ENCODE measurements around the gene WDR93. TPM values are rescaled to one million over a fixed set of nuclear protein-coding genes. Genes with fewer than 3 reads are reported as not detected.
A peak's percentile ranks its signal among the peaks of the same experiment; 100 is the strongest.
"Not testable (repeated sequence)": the region's sequence is repeated elsewhere in the genome, so short reads cannot be mapped to it uniquely, and the experiment has no call there.

Gene WDR93
- total RNA-seq, 1 donor from 2014 or later, result 0.31 TPM

GRCh38 chr15:89772932-89773583 lies 82.4 kb downstream of the WDR93 start:
- no peak for DNase-seq

DNA sequence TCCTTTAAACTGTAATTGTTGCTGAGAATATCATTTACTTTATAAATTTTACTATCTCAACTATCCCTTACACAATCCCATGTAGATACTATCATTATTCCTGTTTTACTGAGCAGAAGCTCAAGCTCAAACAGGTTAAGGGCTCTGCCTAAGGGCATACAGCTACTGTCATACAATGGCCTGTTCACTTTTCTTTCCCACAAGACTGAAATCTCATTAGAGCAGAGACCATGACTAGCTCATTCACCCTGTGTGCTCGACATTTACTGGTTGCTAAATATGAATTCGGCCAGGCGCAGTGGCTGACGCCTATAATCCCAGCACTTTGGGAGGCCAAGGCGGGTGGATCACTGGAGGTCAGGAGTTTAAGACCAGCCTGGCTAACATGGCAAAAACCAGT lies 83.9 kb downstream of the WDR93 start:
- DNase-seq, result no peak

DNA sequence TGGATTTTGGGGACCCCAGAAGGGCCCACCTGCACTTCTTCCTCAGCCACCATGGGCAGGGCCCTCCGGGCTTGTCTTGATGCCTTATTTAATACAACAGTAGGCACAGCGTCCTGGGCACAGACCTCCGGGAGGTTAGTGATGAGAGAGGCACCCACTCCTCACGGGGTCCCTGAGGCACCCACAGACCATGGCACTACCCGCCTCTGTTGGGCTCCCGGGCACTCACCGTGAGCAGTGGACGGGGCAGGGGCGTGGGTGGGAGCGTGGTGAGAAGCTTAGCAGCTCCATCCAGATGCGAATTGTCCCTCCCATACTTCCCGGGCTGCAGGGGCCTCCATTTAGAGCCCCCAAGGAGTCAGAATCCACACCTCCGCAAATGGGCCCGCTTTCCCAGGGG lies 85.2 kb downstream of the WDR93 start:
- no peak for DNase-seq

DNA sequence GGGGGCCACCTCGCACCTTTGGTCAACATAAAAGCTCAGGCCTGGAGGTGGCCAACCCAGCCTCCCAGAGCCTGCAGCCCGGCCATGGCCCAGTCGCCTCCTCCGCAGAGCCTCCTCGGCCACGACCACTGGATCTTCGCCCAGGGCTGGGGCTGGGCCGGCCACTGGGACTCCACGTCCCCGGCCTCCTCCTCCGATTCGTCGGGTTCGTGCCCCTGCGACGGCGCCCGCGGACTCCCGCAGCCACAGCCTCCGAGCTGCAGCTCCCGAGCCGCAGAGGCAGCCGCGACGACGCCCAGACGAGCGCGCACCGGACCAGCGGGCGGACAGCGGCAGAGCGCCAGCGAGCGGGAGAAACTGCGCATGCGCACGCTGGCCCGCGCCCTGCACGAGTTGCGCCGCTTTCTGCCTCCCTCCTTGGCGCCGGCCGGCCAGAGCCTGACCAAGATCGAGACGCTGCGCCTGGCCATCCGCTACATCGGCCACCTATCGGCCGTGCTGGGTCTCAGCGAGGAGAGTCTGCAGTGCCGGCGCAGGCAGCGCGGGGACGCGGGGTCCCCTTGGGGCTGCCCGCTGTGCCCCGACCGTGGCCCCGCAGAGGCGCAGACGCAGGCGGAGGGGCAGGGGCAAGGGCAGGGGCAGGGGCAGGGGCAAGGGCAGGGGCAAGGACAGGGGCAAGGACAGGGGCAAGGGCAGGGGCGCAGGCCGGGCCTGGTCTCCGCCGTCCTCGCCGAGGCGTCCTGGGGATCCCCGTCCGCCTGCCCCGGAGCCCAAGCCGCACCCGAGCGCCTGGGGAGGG lies 85.9 kb downstream of the WDR93 start, which contains the start of gene MESP2:
MESP2 (plus strand) TSS at position 59 of the 799 bp plus-strand sequence; CDS start at position 85, 26 bp downstream.
- peak; percentile 62 for DNase-seq

DNA sequence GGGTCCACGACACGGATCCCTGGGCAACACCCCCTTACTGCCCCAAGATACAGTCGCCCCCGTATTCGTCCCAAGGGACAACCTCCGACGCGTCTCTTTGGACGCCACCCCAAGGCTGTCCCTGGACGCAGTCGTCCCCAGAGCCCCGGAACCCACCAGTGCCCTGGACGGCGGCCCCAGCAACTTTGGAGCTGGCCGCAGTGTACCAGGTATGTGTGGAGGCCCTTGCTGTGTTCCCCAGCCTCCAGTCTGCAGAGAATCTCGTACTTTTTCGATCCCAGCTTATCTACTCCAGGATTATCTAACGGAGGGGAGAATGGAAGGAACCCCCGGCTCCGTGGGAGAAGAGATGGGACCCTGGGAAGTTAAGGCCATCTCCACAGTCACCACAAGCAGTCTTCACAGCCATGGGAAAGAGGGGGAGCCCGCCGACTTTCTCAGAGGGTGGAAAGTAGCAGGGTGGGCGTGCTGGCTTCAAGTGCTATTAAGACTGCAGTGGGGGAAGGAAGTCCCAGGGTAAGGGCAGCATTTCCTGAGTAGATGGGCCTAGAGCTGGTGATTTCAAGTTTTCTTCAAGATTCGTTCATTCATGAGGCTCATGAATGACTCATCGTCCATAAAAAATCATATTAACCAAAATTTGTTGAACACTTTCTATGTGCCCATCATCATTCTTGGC lies 86.6 kb downstream of the WDR93 start:
- DNase-seq, result no peak

DNA sequence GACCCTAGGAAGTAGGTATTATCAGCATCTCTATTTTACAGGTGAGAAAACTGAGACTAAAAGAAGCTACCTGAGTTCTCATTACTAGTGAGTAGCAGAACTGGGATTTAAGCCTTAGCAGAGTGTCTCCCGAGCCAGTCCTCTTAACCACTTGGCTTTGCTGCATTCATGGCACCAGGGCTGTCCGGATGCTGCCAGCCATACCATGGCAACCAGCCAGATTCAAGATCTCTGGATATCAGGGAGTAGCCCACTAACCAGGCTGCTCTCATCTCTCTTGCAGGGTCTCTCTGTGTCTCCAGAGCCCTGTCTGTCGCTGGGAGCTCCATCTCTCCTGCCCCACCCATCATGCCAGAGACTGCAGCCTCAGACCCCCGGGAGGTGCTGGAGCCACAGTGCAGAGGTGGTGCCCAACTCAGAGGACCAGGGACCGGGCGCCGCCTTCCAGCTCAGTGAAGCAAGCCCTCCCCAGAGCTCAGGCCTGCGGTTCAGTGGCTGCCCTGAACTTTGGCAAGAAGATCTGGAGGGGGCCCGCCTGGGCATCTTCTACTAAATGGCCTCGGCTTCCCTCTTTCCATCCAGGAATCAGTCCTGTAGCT lies 87.3 kb downstream of the WDR93 start:
- no peak for DNase-seq

GRCh38 chr15:89778861-89779260 lies 88.2 kb downstream of the WDR93 start:
- no peak for DNase-seq

GRCh38 chr15:89780601-89781000 lies 90.0 kb downstream of the WDR93 start:
- DNase-seq, result no peak

- DNase-seq, result no peak
Observed at GRCh38 chr15:89781055-89781454, 90.4 kb downstream of the WDR93 start.

- no peak for DNase-seq
Observed at GRCh38 chr15:89781891-89782618, 91.4 kb downstream of the WDR93 start.

GRCh38 chr15:89782619-89782950 lies 92.0 kb downstream of the WDR93 start:
- DNase-seq, result not testable (repeated sequence)

DNA sequence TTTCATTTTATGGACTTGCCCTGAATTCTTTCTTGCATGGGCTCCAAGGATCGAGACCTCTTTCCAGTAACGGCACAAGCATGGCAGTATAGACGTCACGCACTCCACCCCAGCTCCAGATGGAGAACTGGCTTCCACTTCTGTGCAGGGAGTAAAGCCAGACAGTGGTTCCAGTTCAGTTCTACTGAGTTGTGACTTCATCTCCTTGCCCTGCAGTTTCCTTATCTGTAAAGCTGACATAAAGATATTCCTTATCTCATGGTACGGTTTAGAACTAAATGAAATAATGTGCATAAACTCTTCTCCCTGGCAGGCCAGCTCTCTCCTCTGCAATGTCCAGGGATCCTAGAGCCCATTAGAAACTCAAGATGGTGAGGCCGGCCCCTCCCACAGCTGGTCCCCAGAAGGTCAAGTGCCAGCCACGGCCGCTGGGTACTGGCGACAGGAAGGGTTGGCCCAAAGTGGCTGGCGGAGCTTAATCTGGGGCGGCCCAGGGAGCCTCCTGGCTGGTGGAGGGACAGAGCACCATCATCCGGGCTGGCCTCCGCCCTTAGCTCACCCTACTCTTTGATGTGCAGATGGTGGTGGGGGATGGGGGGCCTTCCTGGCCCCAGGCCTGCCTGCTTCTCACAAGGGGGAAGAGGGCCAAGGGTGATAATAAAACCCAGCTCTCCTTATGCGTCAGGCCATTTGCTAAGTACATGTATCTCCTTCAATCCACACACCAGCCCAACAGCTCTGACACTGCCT lies 92.7 kb downstream of the WDR93 start:
- no peak for DNase-seq

DNA sequence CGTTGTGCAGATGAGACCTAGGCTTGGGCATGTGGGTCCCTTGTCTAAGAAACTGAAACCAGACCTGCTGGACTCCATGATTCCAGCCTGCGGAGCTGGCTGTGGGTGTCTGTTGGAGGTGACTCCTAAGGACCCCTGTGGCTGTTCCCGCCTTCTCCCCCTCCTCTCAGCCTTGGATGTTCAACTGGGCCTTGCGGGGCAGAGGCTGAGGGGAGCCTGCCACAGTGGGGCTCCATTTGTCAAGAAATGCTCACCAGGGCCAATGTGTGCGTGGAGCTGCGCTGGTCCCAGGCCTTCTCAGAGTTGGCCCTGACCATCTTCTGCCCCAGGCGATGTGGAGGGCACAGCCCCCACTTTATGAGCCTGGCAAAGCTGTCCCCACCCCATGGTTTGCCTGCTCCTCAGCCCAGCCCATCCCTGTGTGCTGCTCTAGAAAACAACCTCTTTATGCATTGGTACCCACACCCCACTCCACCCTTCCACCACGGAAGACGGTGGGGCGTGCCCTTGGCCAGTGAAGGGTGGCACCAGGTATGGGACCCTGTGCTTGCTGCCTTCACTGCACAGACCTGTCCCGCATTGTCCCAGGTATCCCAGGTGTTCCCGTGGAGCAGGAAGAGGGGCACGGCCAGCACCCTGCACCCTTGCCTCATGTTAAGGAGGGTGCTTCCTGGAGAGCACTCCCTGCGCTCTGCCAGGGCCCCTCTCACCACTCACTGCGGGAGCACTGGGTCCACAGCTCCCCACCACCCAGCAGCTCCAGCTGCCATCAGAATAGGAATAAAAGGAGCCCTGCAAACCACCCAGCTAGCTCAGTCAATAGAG lies 93.5 kb downstream of the WDR93 start:
- DNase-seq, result no peak

DNA sequence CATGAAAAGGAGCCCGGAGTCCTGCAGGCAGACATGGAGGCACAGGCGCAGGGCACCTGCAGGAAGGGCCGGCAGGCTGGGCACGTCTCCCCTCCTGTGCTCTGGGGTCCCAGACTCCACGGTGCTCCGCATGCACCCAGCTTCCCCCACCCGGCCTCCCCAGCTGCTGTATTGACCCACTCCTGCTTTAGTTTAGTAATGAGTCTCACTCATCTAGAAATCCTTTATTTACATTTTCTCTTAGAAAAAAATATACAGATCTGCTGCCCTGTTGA lies 94.0 kb downstream of the WDR93 start:
- no peak for DNase-seq

DNA sequence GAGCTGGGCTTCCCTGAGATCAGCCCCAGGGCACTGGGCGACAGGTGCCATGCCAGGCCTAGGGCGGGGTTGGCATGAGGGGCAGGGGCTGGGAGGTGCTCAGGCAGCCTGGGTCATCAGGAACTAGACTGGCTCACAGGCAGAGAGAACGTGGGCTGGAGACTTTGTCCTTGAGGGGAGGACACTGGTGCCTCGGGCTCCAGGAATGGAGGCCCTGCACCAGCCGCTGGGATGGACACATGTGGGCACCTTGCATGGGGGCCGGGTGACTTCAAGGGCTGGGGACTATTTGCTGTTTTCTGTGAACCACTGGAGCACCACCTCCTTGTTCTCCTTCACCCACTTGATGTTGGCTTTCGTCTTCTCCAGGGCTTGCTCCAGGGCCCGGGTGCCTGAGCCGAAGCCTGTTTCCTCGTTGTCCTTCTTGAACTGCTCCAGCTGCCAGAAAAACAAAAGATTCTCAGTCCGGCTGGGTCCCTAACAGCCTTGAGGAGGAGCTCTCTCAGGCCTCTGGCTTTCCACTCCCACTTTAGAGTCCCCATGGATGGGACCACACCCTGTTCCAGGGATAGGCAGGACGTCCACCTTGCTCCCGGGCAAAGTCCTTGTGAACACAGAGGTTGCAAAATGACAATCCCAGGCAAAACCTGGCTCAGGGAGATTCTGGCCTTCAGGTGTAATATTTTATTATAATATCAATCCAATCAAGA lies 94.6 kb downstream of the WDR93 start:
- no peak for DNase-seq

DNA sequence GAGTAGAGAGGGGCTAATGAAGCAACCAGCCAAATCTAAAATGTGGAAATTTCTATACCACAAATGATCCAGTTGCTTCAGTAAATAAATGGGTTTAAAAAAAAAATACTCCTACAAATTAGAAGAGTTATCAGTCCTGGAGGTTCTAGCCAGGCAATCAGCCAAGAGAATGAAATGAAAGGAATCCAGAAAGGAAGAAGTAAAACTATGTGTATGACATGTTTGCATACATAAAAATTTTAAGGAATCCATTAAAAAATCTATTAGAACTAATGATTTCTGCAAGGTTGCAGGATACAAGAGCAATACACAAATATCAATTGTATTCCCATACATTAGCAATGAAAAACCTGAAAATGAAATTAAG lies 95.1 kb downstream of the WDR93 start:
- no peak for DNase-seq

GRCh38 chr15:89787944-89788343 lies 97.3 kb downstream of the WDR93 start:
- DNase-seq, result no peak

- DNase-seq, result not testable (repeated sequence)
Observed at GRCh38 chr15:89788585-89788984, 98.0 kb downstream of the WDR93 start.

DNA sequence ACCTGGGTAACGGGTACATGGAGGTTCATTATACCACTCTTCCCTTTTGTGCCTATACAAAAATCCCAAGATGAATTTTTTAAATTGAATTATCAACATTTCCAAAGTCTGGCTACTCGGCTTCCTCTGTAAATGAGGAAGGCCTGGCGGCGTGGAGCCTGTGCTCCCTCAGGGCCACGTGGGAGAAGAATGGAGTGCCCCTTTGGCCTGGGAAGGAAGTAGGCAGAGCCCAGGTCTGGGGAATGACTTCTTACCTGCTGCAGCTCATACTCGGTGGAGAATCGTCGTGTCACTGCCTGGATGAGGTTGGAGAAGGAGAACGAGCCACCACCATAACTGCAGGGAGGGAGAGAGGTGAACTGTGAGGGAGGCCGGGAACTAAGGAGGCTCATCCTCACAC lies 99.6 kb downstream of the WDR93 start:
- DNase-seq, result no peak

DNA sequence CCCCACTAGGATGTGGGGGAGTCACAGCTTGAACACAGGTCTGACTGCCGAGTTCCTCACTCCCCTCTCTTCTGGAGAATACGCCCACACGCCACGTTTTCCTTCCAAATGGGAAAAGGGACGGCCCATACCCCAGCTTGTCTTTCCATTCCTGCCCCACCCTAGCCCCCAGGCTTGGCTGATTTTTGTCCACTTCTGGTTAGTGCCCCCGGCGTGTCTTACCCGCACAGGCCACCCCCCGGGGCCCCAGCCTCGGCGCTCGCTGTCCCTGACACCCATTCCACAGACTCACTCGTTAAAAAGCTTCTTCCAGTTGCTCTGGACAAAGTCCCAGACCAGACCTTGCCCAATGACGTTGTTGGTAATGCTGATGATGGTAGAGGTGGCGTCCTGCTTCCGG lies 100.0 kb downstream of the WDR93 start:
- DNase-seq, result no peak

Data from occipital lobe (tissue), 2 donors.